ENCODE data around the gene PCNT.

PCNT gene

DNA sequence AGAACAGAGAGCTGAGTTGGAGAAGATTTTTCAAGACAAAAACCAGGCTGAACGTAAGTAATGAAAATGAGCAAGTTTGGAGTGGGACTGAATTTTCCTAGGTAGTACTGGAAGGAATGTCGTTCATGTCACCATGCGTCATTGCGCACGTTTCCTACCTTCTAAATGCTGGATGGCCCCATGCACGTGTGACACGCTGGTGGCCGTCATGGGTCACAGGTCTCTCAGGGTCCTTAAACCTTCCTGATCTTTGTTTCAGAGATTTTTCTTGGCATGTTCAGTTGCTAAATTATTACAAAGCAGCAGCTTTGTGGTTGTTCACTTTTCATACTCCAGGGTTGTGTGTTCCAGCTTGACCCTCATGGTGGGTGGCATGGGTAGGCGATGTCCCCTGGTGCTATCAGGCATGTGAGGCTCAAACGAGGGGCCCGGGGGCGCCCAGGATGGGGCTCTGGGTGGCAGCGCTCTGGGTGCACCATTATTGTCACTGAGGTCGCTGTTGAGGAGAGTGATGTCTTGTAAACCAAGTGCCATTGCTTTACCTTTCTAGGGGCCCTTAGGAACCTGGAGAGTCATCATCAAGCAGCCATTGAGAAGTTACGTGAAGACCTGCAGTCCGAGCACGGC is 25.3 kb downstream of the PCNT start:
- H3K27me3 ChIP-seq (ENCODE audit: control insufficient read depth in 2 of 2, insufficient read depth in 2 of 2, low read length in 2 of 2) = no peaks in the 10 kb centered on the region
- H3K4me3 ChIP-seq (ENCODE audit: low read length in 2 of 2) = no peak overlapping the region
- H3K9me3 ChIP-seq (ENCODE audit: control insufficient read depth in 2 of 2, low read length in 2 of 2) = no peaks in the 10 kb centered on the region
- H3K36me3 ChIP-seq (ENCODE audit: control insufficient read depth in 2 of 2, insufficient read depth in 2 of 2, low read length in 2 of 2) = peaks cover 69 to 71% of the 10 kb centered on the region in 2 donors
- no peak overlapping the region for H3K27ac ChIP-seq (ENCODE audit: low read depth in 2 of 2, low read length in 2 of 2)
- no peak overlapping the region for H3K9ac ChIP-seq (ENCODE audit: low read depth in 1 of 2, low read length in 2 of 2)
- no peaks in the 10 kb centered on the region for H3K4me1 ChIP-seq (ENCODE audit: control insufficient read depth in 2 of 2, insufficient read depth in 2 of 2, low read length in 2 of 2)

- Histone ChIP-seq H3K36me3 (ENCODE audit: control insufficient read depth in 2 of 2, insufficient read depth in 2 of 2, low read length in 2 of 2) (peaks cover 76 to 79% of the 10 kb centered on the region in 2 donors), H3K27me3 (ENCODE audit: control insufficient read depth in 2 of 2, insufficient read depth in 2 of 2, low read length in 2 of 2) (no peaks in the 10 kb centered on the region), H3K9ac (ENCODE audit: low read depth in 1 of 2, low read length in 2 of 2) (no peak overlapping the region), H3K9me3 (ENCODE audit: control insufficient read depth in 2 of 2, low read length in 2 of 2) (no peaks in the 10 kb centered on the region), H3K27ac (ENCODE audit: low read depth in 2 of 2, low read length in 2 of 2) (no peak overlapping the region), H3K4me3 (ENCODE audit: low read length in 2 of 2) (no peak overlapping the region), H3K4me1 (ENCODE audit: control insufficient read depth in 2 of 2, insufficient read depth in 2 of 2, low read length in 2 of 2) (no peaks in the 10 kb centered on the region)
These were observed 26.6 kb downstream of the PCNT start for GRCh38 chr21:46350571-46350970.

- Histone ChIP-seq H3K27ac (ENCODE audit: low read depth in 2 of 2, low read length in 2 of 2) (no peak overlapping the region), H3K9me3 (ENCODE audit: control insufficient read depth in 2 of 2, low read length in 2 of 2) (no peaks in the 10 kb centered on the region), H3K4me1 (ENCODE audit: control insufficient read depth in 2 of 2, insufficient read depth in 2 of 2, low read length in 2 of 2) (no peaks in the 10 kb centered on the region), H3K36me3 (ENCODE audit: control insufficient read depth in 2 of 2, insufficient read depth in 2 of 2, low read length in 2 of 2) (peaks cover 77 to 78% of the 10 kb centered on the region in 2 donors), H3K4me3 (ENCODE audit: low read length in 2 of 2) (no peak overlapping the region), H3K27me3 (ENCODE audit: control insufficient read depth in 2 of 2, insufficient read depth in 2 of 2, low read length in 2 of 2) (no peaks in the 10 kb centered on the region), H3K9ac (ENCODE audit: low read depth in 1 of 2, low read length in 2 of 2) (no peak overlapping the region)
These were observed 27.0 kb downstream of the PCNT start for GRCh38 chr21:46350981-46351380.

DNA sequence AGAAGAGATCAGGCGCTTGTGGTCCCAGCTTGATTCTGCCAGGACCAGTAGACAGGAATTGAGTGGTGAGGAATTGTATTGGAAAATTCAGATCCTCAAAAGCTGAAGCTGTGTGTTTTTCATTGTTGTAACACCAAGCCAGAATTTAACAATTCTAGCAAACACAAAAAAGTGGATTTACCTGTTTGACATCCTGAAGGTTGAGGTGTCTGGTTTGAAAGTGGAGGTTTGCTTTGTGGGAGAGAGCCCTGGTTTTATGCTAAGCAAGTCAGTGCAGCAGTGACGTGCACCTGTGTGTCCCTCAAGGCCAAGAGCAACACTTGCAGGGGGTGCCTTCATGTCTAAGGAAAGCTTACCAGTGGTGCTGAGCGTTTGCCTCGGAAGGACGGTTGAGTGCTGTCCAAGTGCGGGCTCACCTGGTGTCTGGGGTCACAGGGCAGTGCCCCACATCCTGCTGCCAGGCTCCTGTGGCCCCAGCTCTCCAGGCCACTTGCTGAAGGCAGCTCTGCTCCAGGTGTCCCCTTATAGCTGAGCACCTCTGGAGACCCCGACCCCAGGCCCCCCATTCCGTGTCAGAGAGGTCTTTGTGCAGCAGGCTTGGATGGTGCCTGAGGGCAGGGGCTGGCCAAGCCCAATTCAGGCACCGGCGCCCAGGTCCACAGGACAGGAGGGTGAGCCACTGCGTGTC is 27.7 kb downstream of the PCNT start:
- Histone ChIP-seq H3K4me1 (ENCODE audit: control insufficient read depth in 2 of 2, insufficient read depth in 2 of 2, low read length in 2 of 2) (no peaks in the 10 kb centered on the region), H3K36me3 (ENCODE audit: control insufficient read depth in 2 of 2, insufficient read depth in 2 of 2, low read length in 2 of 2) (peaks cover 72 to 76% of the 10 kb centered on the region in 2 donors), H3K4me3 (ENCODE audit: low read length in 2 of 2) (no peak overlapping the region), H3K9ac (ENCODE audit: low read depth in 1 of 2, low read length in 2 of 2) (no peak overlapping the region), H3K27ac (ENCODE audit: low read depth in 2 of 2, low read length in 2 of 2) (no peak overlapping the region), H3K27me3 (ENCODE audit: control insufficient read depth in 2 of 2, insufficient read depth in 2 of 2, low read length in 2 of 2) (no peaks in the 10 kb centered on the region), H3K9me3 (ENCODE audit: control insufficient read depth in 2 of 2, low read length in 2 of 2) (no peaks in the 10 kb centered on the region)

- Histone ChIP-seq H3K4me1 (ENCODE audit: control insufficient read depth in 2 of 2, insufficient read depth in 2 of 2, low read length in 2 of 2) (no peaks in the 10 kb centered on the region), H3K27me3 (ENCODE audit: control insufficient read depth in 2 of 2, insufficient read depth in 2 of 2, low read length in 2 of 2) (no peaks in the 10 kb centered on the region), H3K4me3 (ENCODE audit: low read length in 2 of 2) (no peak overlapping the region), H3K27ac (ENCODE audit: low read depth in 2 of 2, low read length in 2 of 2) (no peak overlapping the region), H3K9me3 (ENCODE audit: control insufficient read depth in 2 of 2, low read length in 2 of 2) (no peaks in the 10 kb centered on the region), H3K9ac (ENCODE audit: low read depth in 1 of 2, low read length in 2 of 2) (no peak overlapping the region), H3K36me3 (ENCODE audit: control insufficient read depth in 2 of 2, insufficient read depth in 2 of 2, low read length in 2 of 2) (peaks cover 72 to 75% of the 10 kb centered on the region in 2 donors)
These were observed 28.2 kb downstream of the PCNT start for GRCh38 chr21:46352164-46352515.

DNA sequence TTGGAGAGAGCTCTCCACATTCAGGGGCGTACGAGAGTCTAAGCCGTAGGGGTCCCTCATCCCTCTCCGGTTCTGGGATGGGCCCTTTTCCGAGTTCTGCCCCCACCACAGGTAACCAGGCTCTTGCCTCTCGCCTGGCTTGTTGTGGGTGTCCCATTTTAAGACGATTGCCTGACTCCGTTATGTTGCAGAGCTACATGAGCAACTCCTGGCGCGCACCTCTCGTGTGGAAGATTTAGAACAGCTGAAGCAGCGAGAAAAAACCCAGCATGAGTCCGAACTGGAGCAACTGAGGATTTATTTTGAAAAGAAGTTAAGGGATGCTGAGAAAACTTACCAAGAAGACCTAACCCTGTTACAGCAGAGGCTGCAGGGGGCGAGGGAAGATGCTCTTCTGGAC is 29.0 kb downstream of the PCNT start:
- no peaks in the 10 kb centered on the region for H3K27me3 ChIP-seq (ENCODE audit: control insufficient read depth in 2 of 2, insufficient read depth in 2 of 2, low read length in 2 of 2)
- H3K9ac ChIP-seq (ENCODE audit: low read depth in 1 of 2, low read length in 2 of 2) = no peak overlapping the region
- H3K4me1 ChIP-seq (ENCODE audit: control insufficient read depth in 2 of 2, insufficient read depth in 2 of 2, low read length in 2 of 2) = no peaks in the 10 kb centered on the region
- H3K36me3 ChIP-seq (ENCODE audit: control insufficient read depth in 2 of 2, insufficient read depth in 2 of 2, low read length in 2 of 2) = peaks cover 73 to 76% of the 10 kb centered on the region in 2 donors
- no peak overlapping the region for H3K4me3 ChIP-seq (ENCODE audit: low read length in 2 of 2)
- no peak overlapping the region for H3K27ac ChIP-seq (ENCODE audit: low read depth in 2 of 2, low read length in 2 of 2)
- H3K9me3 ChIP-seq (ENCODE audit: control insufficient read depth in 2 of 2, low read length in 2 of 2) = no peaks in the 10 kb centered on the region

- no peaks in the 10 kb centered on the region for H3K27me3 ChIP-seq (ENCODE audit: control insufficient read depth in 2 of 2, insufficient read depth in 2 of 2, low read length in 2 of 2)
- H3K36me3 ChIP-seq (ENCODE audit: control insufficient read depth in 2 of 2, insufficient read depth in 2 of 2, low read length in 2 of 2) = peaks cover 72 to 76% of the 10 kb centered on the region in 2 donors
These were observed 30.1 kb downstream of the PCNT start for GRCh38 chr21:46354046-46354445.

DNA sequence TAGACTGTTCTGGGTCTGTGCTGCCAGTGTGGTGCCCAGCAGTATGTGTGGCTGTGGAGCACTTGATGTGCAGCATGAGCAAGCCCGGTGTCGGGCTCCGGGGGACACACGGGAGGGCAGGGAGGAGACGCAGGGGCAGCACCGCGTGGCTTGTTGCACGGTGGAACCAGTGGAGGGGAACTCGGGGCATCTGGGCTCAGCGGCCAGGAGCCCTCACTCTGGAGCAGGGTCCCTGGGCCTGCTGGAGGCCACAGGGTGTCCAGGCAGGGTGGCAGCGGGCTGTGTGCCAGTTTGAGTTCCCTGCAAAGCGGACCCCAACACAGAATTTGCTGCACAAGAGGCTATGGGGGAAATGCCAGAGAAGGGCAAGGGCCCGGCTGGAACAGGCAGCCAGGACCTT is 30.6 kb downstream of the PCNT start:
- Histone ChIP-seq H3K36me3 (ENCODE audit: control insufficient read depth in 2 of 2, insufficient read depth in 2 of 2, low read length in 2 of 2) (peaks cover 68 to 72% of the 10 kb centered on the region in 2 donors), H3K27ac (ENCODE audit: low read depth in 2 of 2, low read length in 2 of 2) (no peak overlapping the region), H3K9ac (ENCODE audit: low read depth in 1 of 2, low read length in 2 of 2) (no peak overlapping the region)

More at GRCh38 chr21:46354046-46354445, 30.1 kb downstream of the PCNT start:
- Histone ChIP-seq H3K27ac (ENCODE audit: low read depth in 2 of 2, low read length in 2 of 2) (no peak overlapping the region), H3K9ac (ENCODE audit: low read depth in 1 of 2, low read length in 2 of 2) (no peak overlapping the region), H3K9me3 (ENCODE audit: control insufficient read depth in 2 of 2, low read length in 2 of 2) (no peaks in the 10 kb centered on the region), H3K4me3 (ENCODE audit: low read length in 2 of 2) (no peak overlapping the region), H3K4me1 (ENCODE audit: control insufficient read depth in 2 of 2, insufficient read depth in 2 of 2, low read length in 2 of 2) (no peaks in the 10 kb centered on the region)

GRCh38 chr21:46355161-46356004 is 31.4 kb downstream of the PCNT start:
- Histone ChIP-seq H3K4me3 (ENCODE audit: low read length in 2 of 2) (no peak overlapping the region), H3K9me3 (ENCODE audit: control insufficient read depth in 2 of 2, low read length in 2 of 2) (no peaks in the 10 kb centered on the region), H3K4me1 (ENCODE audit: control insufficient read depth in 2 of 2, insufficient read depth in 2 of 2, low read length in 2 of 2) (no peaks in the 10 kb centered on the region), H3K9ac (ENCODE audit: low read depth in 1 of 2, low read length in 2 of 2) (no peak overlapping the region), H3K36me3 (ENCODE audit: control insufficient read depth in 2 of 2, insufficient read depth in 2 of 2, low read length in 2 of 2) (peaks cover 61 to 67% of the 10 kb centered on the region in 2 donors), H3K27me3 (ENCODE audit: control insufficient read depth in 2 of 2, insufficient read depth in 2 of 2, low read length in 2 of 2) (no peaks in the 10 kb centered on the region), H3K27ac (ENCODE audit: low read depth in 2 of 2, low read length in 2 of 2) (no peak overlapping the region)

More for the DNA sequence above, 30.6 kb downstream of the PCNT start:
- H3K9me3 ChIP-seq (ENCODE audit: control insufficient read depth in 2 of 2, low read length in 2 of 2) = no peaks in the 10 kb centered on the region
- no peaks in the 10 kb centered on the region for H3K4me1 ChIP-seq (ENCODE audit: control insufficient read depth in 2 of 2, insufficient read depth in 2 of 2, low read length in 2 of 2)
- no peaks in the 10 kb centered on the region for H3K27me3 ChIP-seq (ENCODE audit: control insufficient read depth in 2 of 2, insufficient read depth in 2 of 2, low read length in 2 of 2)
- no peak overlapping the region for H3K4me3 ChIP-seq (ENCODE audit: low read length in 2 of 2)

DNA sequence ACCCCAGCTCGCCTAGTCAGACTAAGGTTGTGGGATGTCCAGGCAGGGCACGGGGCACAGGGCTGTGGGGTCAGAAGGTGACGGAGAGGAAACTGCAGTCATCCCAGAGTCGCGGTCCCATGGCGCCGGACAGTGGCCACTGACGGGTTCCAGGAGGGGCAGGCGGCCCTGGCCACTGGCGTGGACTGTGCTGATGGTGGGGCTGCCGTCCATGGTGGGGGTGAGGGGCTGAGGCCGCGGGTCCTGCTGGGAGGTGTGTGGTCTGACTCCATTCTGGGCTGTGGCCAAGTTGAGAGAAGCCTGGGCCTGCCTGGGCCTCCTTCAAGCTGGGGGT is 32.0 kb downstream of the PCNT start:
- no peaks in the 10 kb centered on the region for H3K4me1 ChIP-seq (ENCODE audit: control insufficient read depth in 2 of 2, insufficient read depth in 2 of 2, low read length in 2 of 2)
- H3K27me3 ChIP-seq (ENCODE audit: control insufficient read depth in 2 of 2, insufficient read depth in 2 of 2, low read length in 2 of 2) = no peaks in the 10 kb centered on the region
- no peak overlapping the region for H3K27ac ChIP-seq (ENCODE audit: low read depth in 2 of 2, low read length in 2 of 2)
- no peak overlapping the region for H3K4me3 ChIP-seq (ENCODE audit: low read length in 2 of 2)
- H3K36me3 ChIP-seq (ENCODE audit: control insufficient read depth in 2 of 2, insufficient read depth in 2 of 2, low read length in 2 of 2) = peaks cover 55 to 61% of the 10 kb centered on the region in 2 donors
- H3K9me3 ChIP-seq (ENCODE audit: control insufficient read depth in 2 of 2, low read length in 2 of 2) = no peaks in the 10 kb centered on the region
- H3K9ac ChIP-seq (ENCODE audit: low read depth in 1 of 2, low read length in 2 of 2) = no peak overlapping the region

All from mucosa of rectum (tissue), 2 donors.